ENCODE measurements around the gene FGF18.
"Not testable (repeated sequence)": the region's sequence is repeated elsewhere in the genome, so short reads cannot be mapped to it uniquely, and the experiment has no call there.

The FGF18 gene

DNA sequence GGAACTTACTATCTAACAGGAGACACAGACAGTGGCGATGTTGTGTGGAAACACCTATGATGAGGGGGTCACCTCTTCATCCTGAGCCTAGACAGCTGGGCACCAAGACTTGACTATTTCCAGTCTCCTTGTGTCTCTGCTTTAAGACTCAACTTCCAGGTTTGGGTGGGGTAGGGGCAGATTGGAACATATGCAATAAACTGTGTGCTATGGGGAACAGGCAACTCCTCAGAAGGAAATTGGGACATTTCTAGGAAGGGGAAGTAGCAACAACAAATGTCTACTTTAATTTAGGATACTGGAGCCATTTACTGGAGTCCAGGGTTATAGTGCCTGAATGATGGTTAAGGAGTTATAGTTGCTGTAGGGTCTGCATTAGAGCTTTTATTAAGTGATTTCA, 57.3 kb downstream of the FGF18 start:
- no peak for DNase-seq

DNA sequence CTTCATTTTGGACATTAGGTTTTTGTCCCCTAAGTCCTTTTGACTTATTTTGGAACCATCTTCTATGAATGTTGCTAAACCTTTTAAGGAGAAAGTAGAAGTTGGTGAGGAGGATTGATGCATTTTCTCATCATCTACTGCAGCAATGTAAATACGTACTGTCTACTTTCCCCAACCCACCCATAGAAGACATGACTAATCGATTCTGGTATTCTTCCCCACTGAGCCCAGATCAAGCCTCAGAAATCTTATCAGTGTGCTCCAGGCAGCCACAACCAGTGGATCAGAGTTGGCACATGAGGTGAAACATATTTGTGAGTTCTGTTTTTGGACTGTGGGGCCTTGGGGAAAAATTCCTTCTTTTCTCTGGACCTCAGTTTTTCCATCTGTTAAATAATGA, 57.7 kb downstream of the FGF18 start:
- DNase-seq: no peak

DNA sequence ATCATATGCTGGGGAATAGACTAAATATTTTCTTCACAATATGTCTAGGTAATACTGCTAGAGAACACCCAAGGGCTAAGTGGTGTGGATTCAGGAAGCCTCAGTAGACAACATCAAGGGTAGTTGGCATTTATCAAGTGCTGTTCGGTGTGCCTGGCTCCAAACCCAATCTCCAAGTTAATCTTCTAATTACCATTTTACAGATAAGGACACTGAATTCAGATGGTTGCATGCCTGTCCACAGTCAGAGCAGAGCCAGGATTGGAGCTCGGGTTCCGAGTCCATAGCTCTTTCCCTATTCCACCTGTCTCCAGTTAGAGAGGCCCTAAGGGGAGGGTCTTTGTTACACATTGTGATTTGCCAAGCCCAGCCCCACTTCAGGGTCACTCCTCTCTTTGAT, 58.2 kb downstream of the FGF18 start:
- DNase-seq: no peak

DNA sequence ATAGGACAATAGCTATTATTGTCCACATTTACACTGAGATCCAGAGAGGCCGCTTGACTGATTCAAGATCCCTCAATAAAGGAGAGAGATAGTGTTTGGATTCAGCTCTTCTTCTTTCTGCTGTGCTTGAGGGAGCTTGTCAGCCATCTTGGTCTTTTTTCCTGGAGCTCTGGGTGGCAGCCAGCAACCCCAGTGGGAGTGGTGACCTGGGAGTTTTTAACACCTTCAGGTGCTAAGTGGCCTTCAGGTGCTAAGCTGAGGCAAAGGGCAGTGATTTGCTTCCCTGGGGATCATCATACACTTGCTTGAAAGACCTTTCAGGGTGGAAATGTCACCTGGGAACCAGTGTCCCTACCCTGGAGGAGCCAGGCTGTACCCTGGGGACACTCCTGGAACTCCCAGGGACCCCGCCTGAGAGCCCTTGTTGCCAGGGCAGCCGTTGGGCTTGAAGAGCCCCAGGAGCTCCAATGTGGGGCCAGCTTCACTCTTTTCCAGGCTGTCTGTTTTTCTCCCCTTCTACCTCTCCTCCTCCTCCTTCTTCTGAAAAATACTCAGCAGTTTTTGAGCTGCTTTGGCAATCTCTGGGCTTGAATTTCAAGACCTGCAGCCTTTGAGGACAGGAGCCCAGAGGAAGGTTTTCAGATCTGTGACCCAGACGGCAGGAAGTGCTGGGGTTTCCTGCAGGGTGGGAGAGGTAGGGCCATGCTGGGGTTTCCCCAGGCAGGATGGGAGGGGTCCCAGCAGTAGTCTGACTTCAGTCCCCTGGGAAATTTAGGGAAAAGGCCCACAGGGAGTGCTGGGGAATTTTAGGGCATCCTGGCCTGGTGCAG, 59.7 kb downstream of the FGF18 start:
- no peak for DNase-seq

DNA sequence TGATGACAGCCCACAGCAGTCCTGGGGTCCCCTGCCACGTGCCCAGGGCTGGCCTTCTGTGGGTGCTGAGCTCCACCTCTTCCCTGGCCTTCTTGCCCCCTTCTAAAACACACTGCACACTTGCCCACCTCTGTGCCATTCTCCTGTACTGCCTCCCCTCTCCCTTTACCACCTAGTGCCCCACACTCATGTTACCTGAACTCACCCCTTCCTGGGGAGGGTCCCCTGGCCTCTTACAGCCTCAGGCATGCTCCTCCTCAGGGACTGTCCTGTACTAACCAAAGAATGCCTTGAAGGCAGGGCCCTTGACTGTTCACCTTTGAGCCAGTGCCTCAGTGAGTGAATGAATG, 60.3 kb downstream of the FGF18 start:
- DNase-seq: no peak

DNA sequence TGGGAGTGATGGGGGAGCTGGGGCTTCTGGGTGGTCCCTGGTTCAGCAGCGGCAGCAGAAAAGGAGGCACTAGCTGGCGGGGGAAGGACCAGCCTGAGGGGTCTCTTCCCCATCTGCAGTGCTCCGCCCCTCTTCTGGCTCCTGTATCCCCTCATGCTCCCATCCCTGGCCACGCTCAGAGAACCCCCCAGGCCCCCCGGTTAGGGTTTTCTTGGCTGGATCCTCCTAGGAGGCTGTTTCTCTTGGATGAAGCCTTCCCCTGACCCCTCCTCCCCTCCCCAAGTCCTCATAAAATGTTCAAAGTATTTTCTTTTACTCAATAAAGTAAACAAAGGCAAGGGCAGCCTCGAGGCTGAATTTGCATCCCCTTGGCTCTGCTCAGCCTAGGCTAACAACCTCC, 60.8 kb downstream of the FGF18 start:
- DNase-seq: no peak

DNA sequence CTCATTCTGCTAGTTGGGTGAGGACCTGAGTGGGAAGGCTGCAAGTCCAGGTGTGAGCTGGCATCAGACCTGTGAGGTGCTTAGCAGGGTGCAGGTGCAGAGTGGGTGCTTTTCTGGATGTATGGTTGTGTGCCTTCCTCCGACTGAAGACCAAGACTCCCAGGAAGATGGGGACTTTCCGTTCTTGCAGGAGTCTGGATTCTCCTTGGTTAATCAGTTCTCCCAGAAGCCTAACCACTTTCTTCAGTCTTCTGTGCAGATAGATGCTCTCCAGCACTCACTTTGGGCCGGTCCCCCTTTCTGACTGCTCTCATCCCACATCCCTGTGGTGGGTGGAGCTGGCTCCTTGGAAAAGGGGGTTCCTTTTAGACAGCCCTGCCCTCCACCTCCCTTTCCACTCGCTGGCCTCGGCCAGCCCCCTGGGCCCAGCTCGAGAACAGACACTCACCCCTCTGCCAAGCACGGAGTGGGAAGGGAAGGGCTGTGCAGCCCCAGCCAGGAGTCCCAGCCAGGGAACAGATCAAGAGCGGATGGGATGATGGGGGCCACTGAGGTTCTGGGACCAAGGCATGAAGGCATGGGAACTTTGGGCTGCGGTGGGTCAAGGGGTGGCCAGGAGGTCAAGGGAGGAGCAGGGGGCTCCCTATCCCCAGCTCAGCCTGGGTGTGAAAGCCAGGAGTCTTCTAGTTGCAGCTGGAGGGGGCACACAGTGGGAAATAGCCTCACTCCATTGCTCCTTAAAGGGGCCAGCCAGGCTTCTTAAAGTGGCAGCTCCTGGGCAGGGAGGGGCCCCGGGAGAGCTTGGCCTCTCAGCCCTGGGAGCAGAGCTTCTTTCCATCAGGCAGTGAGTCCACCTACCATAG, 62.4 kb downstream of the FGF18 start:
- no peak for DNase-seq

DNA sequence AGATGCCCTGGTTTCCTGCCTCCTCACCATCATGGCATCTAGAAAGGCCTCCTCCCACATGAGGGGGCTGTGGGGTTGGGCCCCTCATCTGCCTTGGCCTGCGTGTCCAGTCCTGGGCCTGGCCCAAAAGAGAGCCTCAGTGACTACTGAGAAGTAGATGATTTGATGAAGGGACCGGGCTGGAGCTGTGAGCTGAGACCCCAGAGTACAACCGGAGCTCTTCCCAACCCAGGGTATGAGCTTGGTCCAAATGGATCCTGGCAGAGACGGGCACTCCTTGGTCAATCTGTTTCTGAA, 62.9 kb downstream of the FGF18 start:
- no peak for DNase-seq

DNA sequence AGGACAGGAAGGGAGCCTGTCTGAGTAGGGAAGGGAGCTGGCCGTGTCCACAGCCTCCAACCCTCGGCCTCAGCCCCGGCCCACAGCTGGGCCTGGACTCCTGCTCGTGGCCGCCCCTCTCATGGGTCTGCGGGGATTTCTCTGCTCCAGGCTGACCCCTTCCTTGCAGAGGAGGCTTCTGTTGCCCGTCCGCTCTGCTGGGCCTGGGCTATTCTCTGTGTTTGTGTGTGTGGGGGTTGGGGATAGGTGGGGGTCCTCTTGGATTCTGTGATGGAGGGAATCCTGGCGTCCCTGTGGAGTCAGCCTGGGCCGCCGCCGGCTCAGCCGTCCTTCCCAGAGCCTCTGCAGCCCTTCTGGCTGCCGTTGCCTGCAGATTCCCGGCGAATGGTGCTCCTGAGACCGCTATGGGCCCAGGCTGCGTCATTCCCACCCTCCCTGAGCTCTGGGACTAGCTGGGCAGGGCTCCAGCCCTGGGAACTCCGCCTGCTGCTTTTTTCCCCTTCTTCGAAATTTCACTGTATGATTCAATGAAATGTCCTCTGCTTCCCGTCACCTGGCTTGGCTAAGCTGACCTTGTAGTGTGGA, 64.2 kb downstream of the FGF18 start:
- DNase-seq: no peak

DNA sequence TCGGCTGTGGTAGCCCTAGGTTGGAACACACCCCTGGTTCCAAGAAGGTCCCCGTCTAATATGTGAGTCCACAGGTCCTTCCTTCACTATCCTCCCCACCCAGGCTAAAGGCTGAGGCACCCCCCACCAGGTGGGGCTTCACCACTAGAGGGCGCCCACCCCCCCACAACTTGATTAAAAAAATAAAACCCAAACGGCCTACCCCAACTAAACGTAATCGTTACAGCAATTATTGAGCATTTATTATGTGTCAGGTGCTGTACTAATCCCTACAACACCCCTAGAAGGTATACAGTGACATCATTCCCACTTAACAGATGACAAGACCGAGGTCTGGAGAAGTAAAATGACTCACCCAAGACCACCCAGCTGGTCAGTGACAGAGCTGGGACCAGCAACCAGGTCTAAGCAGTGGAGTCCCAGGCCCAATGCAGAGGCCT, 65.0 kb downstream of the FGF18 start:
- peak; percentile 50 for DNase-seq

DNA sequence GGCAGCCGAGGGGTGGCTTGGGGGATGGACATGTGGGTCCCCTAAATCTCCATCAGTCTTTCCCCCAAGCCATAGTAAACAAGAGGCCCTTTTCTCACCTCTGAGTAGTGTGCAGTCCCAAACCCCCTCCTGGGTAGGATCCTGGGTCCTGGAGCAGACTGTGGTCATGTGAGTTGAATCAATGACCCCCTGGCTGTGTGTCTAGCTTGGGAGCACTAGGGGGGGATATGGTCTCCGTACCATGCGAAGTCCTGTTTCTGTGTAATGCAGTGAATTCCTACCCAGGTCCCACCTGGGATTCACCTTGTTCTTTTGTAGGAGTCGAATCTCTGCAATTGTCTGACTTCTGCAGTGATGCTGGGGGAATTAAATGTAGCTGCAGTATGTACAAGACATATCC, 66.2 kb downstream of the FGF18 start:
- DNase-seq: no peak

DNA sequence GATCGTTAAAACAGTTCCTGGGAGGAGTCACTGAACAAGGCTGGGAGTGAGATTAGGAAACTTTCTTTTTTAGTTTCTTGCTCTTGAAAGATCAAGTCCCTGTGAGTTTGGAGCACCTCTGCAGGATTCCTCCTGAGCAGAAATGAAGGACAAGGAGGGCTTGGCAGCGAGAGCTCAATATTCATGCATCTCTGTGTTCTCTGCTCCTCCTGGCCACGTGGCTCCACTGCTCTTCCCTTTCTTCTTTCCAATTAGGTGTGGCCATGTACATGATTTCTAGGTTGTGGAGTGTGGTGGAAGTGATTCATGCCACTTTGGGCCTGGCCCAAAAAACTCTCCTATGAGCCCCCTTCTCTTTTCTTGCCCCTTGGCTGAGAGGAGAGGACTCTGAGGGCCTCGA, 67.2 kb downstream of the FGF18 start:
- DNase-seq: no peak

DNA sequence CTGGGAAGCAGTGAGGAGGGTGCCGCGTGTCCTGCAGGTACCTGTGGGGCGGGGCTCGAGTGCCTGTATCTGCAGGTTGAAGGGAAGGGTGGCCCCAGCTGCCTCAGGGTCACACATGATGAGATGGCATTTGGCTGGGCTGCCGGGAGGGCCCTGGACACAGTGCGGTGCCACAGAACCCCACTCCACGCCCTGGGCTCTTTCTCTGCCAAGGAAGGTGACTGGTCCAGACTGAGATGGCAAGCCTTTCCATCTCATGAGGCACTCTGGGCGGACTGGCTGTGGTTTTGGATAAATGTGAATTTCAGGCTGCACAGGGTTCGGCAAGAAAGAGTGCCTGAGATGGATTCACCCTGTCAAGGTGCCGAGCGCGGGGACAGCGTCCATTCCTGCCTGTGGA, 69.4 kb downstream of the FGF18 start:
- DNase-seq: no peak

DNA sequence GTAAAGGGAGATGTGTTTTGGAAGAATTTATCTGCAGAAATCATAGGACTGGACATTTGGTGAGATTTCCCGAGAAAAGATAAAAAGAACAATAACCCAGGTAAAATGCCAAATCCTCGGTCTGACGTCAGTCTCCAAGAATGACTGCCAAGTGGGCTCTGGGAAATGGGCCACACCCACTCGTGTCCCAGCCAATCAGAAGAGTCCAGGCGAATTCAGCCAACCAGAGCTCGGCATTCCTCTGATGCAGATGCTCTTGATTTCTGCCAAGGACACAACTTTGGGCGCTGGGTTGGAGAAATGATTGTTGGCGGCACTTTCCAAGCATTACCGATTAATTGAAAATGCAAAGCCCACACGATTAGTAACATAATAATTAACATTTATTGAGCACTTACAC, 73.3 kb downstream of the FGF18 start:
- no peak for DNase-seq

DNA sequence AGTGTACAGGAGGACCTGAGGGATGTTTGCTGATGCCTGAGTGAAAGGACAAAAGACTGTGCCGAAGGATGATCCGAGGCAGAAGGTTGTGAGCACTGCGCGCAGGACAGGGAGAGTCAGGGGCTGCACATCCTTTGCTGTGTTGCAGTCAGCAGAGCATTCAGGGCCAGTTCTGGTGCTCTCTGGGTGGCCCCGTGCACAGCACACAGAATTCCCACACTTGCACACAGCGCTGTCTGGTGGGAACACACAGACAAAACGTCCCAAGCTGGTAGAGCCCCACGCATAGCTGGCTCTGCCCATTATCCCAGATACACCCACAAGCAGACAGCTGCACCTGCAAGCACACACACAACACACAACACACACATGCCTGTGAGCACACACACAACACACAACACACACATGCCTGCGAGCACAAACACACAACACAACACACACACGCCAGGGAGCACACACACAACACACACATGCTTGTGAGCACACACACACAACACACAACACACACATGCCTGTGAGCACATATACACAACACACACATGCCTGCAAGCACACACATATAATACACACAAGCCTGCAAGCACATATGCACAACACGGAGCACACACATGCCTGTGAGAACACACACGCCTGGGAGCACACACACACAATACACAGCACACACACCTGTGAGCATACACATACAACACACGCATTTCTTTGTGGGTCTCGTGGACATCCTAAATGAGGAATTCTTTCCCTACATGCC, 74.4 kb downstream of the FGF18 start:
- DNase-seq: no peak

DNA sequence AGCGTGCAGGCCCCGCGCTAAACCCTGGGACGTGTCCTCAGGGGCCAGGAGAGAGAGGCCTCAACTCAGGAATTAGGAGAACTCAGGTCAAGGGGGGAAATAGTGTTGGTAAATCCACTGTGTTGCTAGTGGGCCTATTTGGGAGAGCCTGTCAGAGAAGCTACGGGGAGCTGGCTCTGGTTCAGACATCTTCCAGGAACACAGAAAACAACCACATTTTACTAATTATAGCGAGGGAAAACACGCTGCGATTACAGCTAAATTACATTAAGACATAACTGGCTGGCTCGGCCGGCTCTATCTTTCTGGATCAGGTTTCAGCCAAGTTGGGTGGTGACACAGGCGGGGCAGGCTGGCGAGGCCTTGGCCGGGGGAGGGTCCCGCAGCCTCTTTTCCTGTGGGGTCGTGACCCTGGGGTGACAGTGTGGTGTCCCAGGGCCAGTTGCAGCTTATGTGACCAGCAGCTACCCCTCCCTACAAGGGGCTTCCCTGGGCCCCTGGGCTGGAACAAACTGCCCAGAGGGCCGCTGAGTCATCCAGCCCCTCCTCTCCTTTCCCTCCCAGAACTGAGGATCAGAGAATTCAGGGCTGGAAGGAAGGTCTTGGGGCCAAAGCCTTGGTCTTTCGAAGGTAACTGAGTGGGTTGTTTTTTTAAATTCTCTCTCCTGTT, 75.1 kb downstream of the FGF18 start:
- DNase-seq: no peak

DNA sequence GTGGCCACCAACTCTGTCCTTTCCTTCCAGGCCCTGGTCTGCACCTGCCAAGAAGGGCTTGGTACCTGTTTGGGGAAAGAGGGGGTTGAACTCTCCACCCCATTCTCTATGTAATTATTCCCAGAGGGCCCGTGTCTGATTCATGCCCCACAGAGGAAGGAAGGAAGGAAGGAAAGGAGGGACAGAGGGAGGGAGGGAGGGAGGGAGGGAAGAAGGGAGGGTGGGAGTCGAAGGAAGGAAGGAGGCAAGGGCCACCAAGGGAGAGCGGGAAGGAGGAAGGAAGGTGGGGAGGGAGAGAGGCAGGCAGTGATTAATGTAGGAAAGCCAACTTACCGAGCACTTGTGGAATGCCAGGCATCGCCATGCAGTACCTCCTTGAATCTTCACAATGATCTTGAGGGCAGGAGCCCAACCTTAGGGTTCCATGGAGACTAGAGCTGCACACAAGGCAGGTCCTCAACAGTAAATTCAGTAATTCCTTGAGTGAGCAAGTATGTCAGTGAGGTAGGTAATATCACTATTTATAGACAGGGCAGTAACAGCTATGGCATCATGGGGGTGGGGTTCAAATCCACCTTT, 75.8 kb downstream of the FGF18 start:
- no peak for DNase-seq

DNA sequence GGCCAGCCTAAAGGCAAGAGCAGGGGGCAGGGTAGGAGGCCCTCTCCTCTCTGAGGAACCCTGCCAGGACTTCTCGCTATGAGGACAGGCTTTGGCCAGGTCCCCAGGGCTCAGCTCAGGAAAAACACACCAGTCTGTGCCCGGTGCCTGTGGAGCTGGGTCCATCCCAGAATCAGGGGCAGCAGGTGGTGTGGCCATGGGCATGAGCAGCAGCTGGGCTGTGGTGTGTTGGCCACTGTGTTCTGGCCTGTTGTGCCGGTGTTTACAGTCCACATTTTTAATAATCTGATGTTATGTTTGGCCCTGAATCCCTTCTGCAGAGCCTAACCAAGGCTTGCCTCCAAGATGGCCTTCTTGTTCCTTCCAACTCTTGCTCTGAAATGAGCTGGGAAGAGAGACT, 77.0 kb downstream of the FGF18 start:
- no peak for DNase-seq

DNA sequence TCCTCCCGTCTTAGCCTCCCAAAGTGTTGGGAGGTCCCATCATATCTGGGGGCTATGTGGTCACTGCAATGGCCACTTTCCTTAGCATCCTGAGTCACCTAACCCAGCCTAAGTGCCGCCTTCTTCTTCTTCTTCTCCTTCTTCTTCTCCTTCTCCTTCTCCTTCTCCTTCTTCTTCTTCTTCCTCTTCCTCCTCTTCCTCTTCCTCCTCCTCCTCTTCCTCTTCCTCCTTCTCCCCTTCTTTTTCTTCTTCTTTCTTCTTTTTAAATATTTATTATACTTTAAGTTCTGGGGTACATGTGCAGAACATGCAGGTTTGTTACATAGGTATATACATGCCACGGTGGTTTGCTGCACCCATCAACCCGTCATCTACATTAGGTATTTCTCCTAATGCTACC, 78.0 kb downstream of the FGF18 start:
- DNase-seq: not testable (repeated sequence)

DNA sequence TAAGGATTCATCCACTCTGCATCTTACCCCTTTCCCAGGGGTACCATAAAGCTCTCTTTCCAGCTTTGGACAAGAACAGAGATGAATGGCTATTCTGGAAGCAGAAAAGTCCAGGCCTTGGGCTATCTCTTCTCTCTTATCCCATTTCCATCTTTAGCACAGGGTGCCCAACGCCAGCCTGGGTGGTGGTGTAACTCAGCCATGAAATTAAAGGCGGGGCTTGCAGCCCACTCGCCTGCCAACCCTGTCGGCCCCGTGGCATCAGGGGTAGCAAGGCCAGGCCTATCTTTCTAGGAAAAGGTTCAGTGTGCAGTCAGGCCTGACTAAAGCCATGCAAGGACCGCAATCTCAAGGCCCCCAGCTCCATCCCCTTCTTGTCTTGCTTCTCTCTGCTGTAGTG, 78.7 kb downstream of the FGF18 start:
- DNase-seq: no peak

DNA sequence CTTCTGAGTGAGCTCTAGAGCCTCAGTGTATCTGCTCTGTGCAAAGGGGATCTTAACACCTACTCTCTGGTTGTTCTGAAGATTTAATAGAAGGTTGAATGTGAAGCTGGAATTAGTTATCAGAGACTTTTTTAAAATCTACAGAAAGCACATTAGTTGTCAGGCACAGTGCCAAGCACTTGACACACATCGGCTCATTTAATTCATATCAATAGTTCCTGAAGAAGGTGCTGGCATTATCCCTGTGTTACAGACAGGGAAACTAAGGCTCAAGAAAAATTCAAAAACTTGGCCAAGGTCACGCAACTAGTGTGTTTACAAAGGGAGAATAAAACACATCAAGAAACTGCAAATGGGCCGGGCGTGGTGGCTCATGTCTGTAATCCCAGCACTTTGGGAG, 80.2 kb downstream of the FGF18 start:
- DNase-seq: no peak

DNA sequence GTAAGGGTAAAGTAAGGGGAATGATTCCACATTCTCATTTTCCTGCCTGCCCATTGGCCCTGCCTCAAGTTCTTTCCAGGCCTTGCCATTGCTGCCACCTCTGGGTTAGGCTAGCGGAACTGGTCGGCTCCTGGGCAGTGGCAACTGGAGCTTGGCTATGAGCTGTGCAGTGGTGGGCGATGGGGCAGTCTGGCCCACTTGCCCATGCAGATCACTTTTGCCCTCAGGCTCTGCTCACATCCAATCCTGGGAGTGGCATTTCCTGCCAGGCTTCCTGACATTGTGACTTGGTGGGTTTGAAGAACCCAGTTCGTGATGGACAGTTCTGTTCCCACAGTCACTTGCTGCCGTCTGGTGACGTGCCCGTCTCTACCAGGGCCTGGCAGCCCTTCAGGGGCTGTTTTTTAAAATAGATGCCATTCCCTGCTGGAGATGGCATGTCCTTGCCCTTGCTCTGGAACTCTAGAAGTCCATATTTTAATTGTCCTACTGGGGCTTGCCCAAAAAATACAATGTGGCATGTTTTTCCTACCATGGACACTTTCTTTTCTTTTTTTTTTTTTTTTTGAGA, 86.1 kb downstream of the FGF18 start:
- no peak for DNase-seq

All from activated gamma-delta T cell treated with Interleukin-2 at 50 U/mL for 16 hours (primary cell).